Hepatocyte (in vitro differentiated cells): ENCODE measurements around the gene NADK2. TPM values are rescaled to one million over a fixed set of nuclear protein-coding genes. Genes with fewer than 3 reads are reported as not detected.
A peak's percentile ranks its signal among the peaks of the same experiment; 100 is the strongest.

Source experiments
- DNase-seq: peaks from one replicate; pipeline ENCODE4 v3.0.0-alpha.2; 2016; ENCODE audit warnings: low spot score
- H2AFZ ChIP-seq: fragments of 200-600 bp; sonication (generic); 2 replicates; pipeline ENCODE4 v1.6.0; 2016; ENCODE audit warnings: antibody characterized with exemption, mild to moderate bottlenecking
- H3K27ac ChIP-seq: fragments of 200-600 bp; sonication (generic); 2 replicates; pipeline ENCODE4 v1.5.1; 2016; ENCODE audit warnings: mild to moderate bottlenecking
- H3K27me3 ChIP-seq: fragments of 200-600 bp; sonication (generic); 2 replicates; pipeline ENCODE4 v1.6.1; 2016
- H3K36me3 ChIP-seq: fragments of 200-600 bp; sonication (generic); replicated peaks from 2 replicates; pipeline ENCODE4 v1.5.1; 2016; ENCODE audit warnings: low read depth; ENCODE audit not compliant: insufficient read depth
- H3K4me1 ChIP-seq: fragments of 200-600 bp; sonication (generic); 2 replicates; pipeline ENCODE4 v1.5.1; 2016; ENCODE audit warnings: mild to moderate bottlenecking, moderate library complexity; ENCODE audit not compliant: insufficient read depth
- H3K4me2 ChIP-seq: fragments of 200-600 bp; sonication (generic); 2 replicates; pipeline ENCODE4 v1.6.0; 2016
- H3K4me3 ChIP-seq: fragments of 200-600 bp; sonication (generic); 2 replicates; pipeline ENCODE4 v1.5.1; 2016; ENCODE audit warnings: mild to moderate bottlenecking
- H3K79me2 ChIP-seq: fragments of 200-600 bp; sonication (generic); 2 replicates; pipeline ENCODE4 v1.6.0; 2017; ENCODE audit warnings: mild to moderate bottlenecking
- H3K9me2 ChIP-seq: fragments of 200-600 bp; sonication (generic); replicated peaks from 2 replicates; pipeline ENCODE4 v1.6.0; 2017; ENCODE audit warnings: mild to moderate bottlenecking; ENCODE audit not compliant: insufficient read depth
- H3K9me3 ChIP-seq: fragments of 200-600 bp; sonication (generic); 2 replicates; pipeline ENCODE4 v1.5.1; 2016; ENCODE audit warnings: low read depth, mild to moderate bottlenecking
- H4K20me1 ChIP-seq: fragments of 200-600 bp; sonication (generic); 2 replicates; pipeline ENCODE4 v1.6.0; 2016; ENCODE audit warnings: mild to moderate bottlenecking; ENCODE audit not compliant: insufficient read depth, poor library complexity, severe bottlenecking
- EZH2 ChIP-seq: fragments of 200-600 bp; sonication (generic); IDR thresholded peaks from 2 replicates; pipeline ENCODE4 v1.6.1; 2016; ENCODE audit warnings: antibody characterized with exemption, mild to moderate bottlenecking, borderline replicate concordance
- EZH2phosphoT487 ChIP-seq: fragments of 200-600 bp; sonication (generic); IDR thresholded peaks from one replicate; pipeline ENCODE4 v1.6.1; 2018; ENCODE audit warnings: antibody characterized with exemption, mild to moderate bottlenecking, low read depth, moderate library complexity; ENCODE audit not compliant: unreplicated experiment, severe bottlenecking
- WGBS: methylation state at CpG from one replicate; pipeline ENCODE4 v1.1.6; 2016; ENCODE audit warnings: low lambda C conversion rate; ENCODE audit errors: missing lambda C conversion rate; 5-methylcytosine and 5-hydroxymethylcytosine counted together
- polyA plus RNA-seq: library from polyadenylated mRNA; unstranded; fragments of >200 nt; fragmentation: Nextera tagmentation; extraction: Ambion mirVana; gene quantifications from 2 replicates; pipeline ENCODE4 v1.2.1, GENCODE V29; 2016
- total RNA-seq: library from RNA; depleted of rRNA; stranded (reverse); fragments of >200 nt; gene quantifications from 2 replicates; pipeline ENCODE4 v1.2.3, GENCODE V29; 2014
- TF ChIP-seq, protein P1 (sequence below): fragments of 200-600 bp; sonication (generic); IDR thresholded peaks from 2 replicates; pipeline ENCODE4 v1.5.1; 2016; ENCODE audit warnings: antibody characterized with exemption, mild to moderate bottlenecking; ENCODE audit not compliant: poor library complexity

The NADK2 gene
- total and polyA plus RNA-seq, 2 experiments from 2014 or later, result 43.1 to 102 TPM

DNA sequence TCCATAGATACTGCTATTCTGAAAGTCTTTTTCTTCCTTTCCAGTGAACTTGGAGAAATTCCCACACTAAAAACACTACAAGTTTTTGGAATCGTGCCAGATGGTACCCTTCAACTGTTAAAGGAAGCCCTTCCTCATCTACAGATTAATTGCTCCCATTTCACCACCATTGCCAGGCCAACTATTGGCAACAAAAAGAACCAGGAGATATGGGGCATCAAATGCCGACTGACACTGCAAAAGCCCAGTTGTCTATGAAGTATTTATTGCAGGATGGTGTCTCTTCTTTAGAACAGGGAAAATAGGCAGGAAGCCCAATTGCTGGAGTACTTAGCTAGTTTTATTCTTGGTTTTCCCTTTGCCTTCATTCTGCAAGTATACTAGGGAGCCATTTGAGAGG is 60.0 kb downstream of the NADK2 start:
- Histone ChIP-seq H2AFZ (no peak overlapping the region), H3K9me3 (no peaks in the 10 kb centered on the region), H3K4me1 (no peaks in the 10 kb centered on the region), H3K79me2 (no peaks in the 10 kb centered on the region), H3K4me3 (no peak overlapping the region), H3K27me3 (no peaks in the 10 kb centered on the region), H3K9me2 (peaks cover 4% of the 10 kb centered on the region), H3K36me3 (no peaks in the 10 kb centered on the region), H3K4me2 (no peak overlapping the region), H3K27ac (no peak overlapping the region), H4K20me1 (no peaks in the 10 kb centered on the region)
- TF ChIP-seq, protein P1, sequence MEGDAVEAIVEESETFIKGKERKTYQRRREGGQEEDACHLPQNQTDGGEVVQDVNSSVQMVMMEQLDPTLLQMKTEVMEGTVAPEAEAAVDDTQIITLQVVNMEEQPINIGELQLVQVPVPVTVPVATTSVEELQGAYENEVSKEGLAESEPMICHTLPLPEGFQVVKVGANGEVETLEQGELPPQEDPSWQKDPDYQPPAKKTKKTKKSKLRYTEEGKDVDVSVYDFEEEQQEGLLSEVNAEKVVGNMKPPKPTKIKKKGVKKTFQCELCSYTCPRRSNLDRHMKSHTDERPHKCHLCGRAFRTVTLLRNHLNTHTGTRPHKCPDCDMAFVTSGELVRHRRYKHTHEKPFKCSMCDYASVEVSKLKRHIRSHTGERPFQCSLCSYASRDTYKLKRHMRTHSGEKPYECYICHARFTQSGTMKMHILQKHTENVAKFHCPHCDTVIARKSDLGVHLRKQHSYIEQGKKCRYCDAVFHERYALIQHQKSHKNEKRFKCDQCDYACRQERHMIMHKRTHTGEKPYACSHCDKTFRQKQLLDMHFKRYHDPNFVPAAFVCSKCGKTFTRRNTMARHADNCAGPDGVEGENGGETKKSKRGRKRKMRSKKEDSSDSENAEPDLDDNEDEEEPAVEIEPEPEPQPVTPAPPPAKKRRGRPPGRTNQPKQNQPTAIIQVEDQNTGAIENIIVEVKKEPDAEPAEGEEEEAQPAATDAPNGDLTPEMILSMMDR, result no peak
- TF ChIP-seq EZH2phosphoT487, result no peak
- TF ChIP-seq EZH2, result no peak
- WGBS, result 96% methylated on average over 2 of the region's 2 CpGs
- DNase-seq, result no peak

DNA sequence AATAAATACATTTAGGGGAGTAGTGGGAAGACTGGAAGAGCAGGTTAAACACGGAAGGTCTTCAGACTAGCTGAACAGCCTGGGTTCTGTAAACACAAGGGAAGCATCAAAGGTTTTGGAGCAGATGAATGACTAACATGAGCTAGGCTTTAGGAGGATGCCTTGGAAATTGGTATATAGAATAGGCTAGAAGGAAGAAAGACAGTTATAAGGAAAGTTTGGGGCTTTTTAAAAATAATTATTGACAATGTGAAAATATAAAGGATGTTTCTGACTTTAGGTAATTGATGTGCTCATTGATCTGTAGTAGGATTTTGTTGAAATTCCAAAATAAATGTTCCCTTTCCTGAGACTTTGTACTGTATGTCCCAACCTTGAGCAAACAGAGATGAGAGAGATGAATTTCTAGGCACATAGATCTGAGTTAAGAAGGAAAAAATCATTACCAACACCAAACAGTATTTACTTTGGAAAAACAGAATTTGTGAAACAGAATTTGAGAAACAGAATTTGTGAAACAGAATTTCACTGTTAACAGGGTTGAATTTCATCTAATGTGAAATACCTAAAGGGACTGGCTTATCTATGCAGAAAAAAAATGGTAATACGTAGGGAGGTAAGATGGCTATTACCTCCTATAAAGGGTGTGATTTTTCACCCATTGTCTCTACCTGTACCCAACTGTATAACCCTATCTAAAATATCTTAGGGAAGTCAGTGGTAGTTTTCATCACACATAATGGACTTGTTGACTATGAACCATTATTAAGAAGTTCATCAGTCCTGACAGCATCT is 61.0 kb downstream of the NADK2 start:
- Histone ChIP-seq H3K27me3 (no peaks in the 10 kb centered on the region), H2AFZ (no peak overlapping the region), H3K27ac (peak overlapping the region; percentile 35), H3K36me3 (no peaks in the 10 kb centered on the region), H3K79me2 (no peaks in the 10 kb centered on the region), H4K20me1 (no peaks in the 10 kb centered on the region), H3K9me2 (peaks cover 4% of the 10 kb centered on the region), H3K4me2 (no peak overlapping the region), H3K4me1 (no peaks in the 10 kb centered on the region), H3K9me3 (no peaks in the 10 kb centered on the region), H3K4me3 (no peak overlapping the region)
- WGBS, result 65% methylated on average over 2 of the region's 2 CpGs
- no peak for DNase-seq
- TF ChIP-seq EZH2phosphoT487 (no peak), EZH2 (no peak)
- TF ChIP-seq, protein P1, result no peak

DNA sequence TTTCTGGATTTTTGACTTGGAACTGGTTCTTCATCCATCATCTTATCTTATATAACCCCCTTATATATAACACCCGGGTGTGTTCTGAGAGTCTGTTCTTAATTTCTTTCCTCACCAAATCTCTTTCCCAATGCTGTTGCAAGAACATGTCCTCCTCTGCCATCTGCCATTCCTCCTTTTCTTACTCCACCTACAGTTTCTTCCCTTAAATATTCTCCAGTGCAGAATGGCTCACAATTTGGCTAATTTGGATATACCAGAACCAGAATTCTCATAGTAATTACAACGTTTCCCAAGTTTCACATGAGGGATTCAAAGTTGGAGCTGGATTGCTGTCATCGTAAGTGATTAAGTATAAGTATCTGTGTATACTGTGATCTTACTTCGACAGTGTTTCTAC is 61.8 kb downstream of the NADK2 start:
- 70% methylated on average over 4 of the region's 4 CpGs for WGBS
- H3K27ac ChIP-seq, result peak overlapping the region; percentile 35
- no peak overlapping the region for H3K4me2 ChIP-seq
- no peaks in the 10 kb centered on the region for H3K36me3 ChIP-seq
- H3K9me2 ChIP-seq, result peaks cover 4% of the 10 kb centered on the region
- H3K4me3 ChIP-seq, result no peak overlapping the region
- no peak for DNase-seq
- H2AFZ ChIP-seq, result no peak overlapping the region
- TF ChIP-seq EZH2phosphoT487, result no peak
- TF ChIP-seq EZH2, result no peak
- TF ChIP-seq, protein P1, result no peak
- no peaks in the 10 kb centered on the region for H4K20me1 ChIP-seq
- no peaks in the 10 kb centered on the region for H3K9me3 ChIP-seq
- H3K27me3 ChIP-seq, result no peaks in the 10 kb centered on the region
- H3K4me1 ChIP-seq, result no peaks in the 10 kb centered on the region
- H3K79me2 ChIP-seq, result no peaks in the 10 kb centered on the region
